Coronary artery (tissue), 2 donors: Measurements from ENCODE around the gene CACNG6.

Source experiments
- DNase-seq: peaks from one replicate; pipeline ENCODE4 v3.0.0-alpha.2; 2017; ENCODE audit warnings: low spot score
- H3K27ac ChIP-seq, 2 donors: fragments of 200-600 bp; sonication (generic); one replicate each; pipeline ENCODE4 v1.5.1; 2016 to 2019
- H3K4me3 ChIP-seq: fragments of 200-600 bp; sonication (generic); 2 replicates; pipeline ENCODE4 v1.5.1; 2016; ENCODE audit warnings: mild to moderate bottlenecking, moderate library complexity
- TF ChIP-seq, protein P1 (sequence below): fragments of 200-600 bp; sonication (generic); IDR thresholded peaks from one replicate; pipeline ENCODE4 v1.5.1; 2019; ENCODE audit warnings: antibody characterized with exemption

Gene CACNG6

DNA sequence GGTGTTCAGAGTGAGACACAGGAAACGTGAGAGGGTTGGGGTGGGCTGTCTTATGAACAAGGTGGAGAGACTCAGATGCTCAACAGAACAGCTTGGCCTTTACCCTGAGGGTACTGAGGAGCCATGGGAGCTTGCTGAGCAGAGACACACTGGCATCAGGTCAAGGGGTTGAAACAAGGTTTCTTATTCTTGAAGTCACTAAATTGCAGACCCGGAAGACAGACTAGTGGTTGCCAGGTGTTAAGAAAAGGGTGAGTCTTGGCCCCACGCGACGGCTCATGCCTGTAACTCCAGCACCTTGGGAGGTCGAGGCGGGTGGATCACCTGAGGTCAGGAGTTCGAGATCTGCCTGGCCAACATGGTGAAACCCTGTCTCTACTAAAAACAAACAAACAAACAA is 22.4 kb downstream of the CACNG6 start:
- no peak overlapping the region for H3K27ac ChIP-seq
- TF ChIP-seq, protein P1, sequence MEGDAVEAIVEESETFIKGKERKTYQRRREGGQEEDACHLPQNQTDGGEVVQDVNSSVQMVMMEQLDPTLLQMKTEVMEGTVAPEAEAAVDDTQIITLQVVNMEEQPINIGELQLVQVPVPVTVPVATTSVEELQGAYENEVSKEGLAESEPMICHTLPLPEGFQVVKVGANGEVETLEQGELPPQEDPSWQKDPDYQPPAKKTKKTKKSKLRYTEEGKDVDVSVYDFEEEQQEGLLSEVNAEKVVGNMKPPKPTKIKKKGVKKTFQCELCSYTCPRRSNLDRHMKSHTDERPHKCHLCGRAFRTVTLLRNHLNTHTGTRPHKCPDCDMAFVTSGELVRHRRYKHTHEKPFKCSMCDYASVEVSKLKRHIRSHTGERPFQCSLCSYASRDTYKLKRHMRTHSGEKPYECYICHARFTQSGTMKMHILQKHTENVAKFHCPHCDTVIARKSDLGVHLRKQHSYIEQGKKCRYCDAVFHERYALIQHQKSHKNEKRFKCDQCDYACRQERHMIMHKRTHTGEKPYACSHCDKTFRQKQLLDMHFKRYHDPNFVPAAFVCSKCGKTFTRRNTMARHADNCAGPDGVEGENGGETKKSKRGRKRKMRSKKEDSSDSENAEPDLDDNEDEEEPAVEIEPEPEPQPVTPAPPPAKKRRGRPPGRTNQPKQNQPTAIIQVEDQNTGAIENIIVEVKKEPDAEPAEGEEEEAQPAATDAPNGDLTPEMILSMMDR: no peak
- no peak overlapping the region for H3K4me3 ChIP-seq
- DNase-seq: no peak

DNA sequence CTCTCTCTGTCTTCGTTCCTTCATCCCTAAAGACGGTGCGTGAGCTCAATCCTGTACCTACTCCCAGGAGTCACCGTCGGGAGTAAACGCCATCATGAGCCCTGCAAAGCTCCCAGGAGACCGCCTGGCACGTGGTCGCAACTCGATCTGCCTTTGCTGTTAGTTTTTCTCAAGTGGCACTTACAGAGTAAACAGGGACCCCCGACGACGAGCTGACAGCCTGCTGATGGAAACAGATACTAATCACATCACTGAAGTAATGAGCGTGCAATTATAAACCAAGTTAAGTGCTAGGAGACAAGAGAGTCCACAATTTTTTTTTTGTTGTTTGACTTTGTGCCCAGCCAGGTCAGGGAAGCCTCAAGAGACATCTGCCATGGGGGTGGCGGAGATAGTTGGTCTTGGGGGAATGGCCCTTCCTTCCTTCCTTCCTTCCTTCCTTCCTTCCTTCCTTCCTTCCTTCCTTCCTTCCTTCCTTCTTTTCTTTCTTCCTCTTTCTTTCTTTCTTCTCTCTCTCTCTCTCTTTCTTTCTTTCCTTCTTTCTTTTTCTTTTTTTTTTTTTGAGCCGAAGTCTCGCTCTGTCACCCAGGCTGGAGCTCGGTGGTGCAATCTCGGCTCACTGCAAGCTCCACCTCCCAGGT is 23.6 kb downstream of the CACNG6 start:
- TF ChIP-seq, protein P1: no peak
- H3K4me3 ChIP-seq: no peak overlapping the region
- no peak for DNase-seq
- no peak overlapping the region for H3K27ac ChIP-seq

DNA sequence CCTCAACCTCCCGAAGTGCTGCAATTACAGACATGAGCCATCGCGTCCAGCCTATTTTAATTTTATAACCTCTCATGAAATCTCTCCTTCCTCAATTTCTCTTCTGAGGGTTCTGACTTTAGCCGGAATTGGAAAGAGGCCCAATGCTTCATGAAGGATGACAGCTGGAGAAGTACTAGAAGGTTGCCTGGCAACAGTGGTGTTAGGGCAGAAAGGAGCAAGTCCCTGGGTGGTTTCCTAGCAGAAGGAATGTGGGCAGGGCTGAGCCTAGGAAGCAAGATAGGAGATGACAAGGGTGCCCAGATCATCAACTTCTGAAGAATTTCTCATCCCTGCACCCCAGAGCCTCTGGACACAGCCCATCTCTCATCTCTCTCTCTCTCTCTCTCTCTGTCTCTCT is 25.8 kb downstream of the CACNG6 start:
- no peak for DNase-seq
- H3K27ac ChIP-seq: no peak overlapping the region
- no peak overlapping the region for H3K4me3 ChIP-seq
- TF ChIP-seq, protein P1: no peak

DNA sequence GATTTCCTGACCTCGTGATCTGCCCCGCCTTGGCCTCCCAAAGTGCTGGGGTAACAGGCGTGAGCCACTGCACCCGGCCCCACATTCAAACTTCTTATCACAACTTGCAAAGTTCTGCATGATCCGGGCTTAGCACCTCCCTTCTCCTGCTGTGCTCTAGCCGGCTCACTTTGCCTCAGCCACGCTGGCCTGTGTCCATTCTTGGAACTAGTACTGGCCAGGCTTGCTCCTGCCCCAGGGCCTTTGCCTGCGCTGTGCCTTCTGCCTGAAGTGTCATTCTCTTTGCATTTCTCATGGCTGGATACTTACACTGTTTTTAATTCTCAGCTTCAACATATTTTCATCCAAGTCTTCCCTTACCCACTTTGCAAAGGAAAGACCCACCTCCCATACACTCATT is 29.9 kb downstream of the CACNG6 start:
- no peak overlapping the region for H3K4me3 ChIP-seq
- TF ChIP-seq, protein P1: no peak
- DNase-seq: no peak
- no peak overlapping the region for H3K27ac ChIP-seq

DNA sequence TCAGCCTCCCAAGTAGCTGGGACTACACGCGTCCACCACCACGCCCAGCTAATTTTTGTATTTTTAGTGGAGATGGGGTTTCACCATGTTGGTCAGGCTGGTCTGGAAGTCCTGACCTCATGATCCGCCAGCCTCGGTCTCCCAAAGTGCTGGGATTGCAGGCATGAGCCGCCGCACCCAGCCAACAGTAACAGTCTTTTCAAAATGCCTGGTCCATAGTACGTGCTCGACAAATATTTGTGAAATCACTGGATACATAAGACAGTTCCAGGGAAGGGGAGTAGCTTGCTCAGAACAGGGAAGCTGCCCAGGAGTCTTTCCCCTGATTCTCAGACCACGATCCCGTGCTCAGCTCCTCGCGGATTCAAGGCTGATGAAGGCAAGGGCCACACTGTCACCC is 30.5 kb downstream of the CACNG6 start:
- no peak for DNase-seq
- no peak overlapping the region for H3K27ac ChIP-seq
- TF ChIP-seq, protein P1: no peak

DNA sequence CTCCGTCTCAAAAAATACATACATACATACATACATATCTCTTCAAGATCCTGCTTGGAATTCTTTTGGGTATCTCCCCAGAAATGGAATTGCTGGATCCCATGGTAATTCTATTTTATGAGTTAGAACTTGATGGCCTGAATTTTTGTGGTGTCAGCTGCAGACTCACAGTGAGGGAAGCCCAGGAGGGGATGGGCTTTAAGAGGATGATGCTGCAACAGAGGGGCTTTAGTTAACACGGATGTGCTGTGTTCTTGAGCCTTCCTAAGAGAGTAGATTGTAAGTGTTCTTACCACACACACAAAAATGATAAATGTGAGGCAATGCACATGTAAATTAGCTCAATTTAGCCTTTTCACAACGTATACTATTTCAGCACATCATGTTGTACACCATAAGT is 31.8 kb downstream of the CACNG6 start:
- H3K4me3 ChIP-seq: no peak overlapping the region
- no peak overlapping the region for H3K27ac ChIP-seq
- TF ChIP-seq, protein P1: no peak
- no peak for DNase-seq

More for the DNA sequence above, 30.5 kb downstream of the CACNG6 start:
- no peak overlapping the region for H3K4me3 ChIP-seq

DNA sequence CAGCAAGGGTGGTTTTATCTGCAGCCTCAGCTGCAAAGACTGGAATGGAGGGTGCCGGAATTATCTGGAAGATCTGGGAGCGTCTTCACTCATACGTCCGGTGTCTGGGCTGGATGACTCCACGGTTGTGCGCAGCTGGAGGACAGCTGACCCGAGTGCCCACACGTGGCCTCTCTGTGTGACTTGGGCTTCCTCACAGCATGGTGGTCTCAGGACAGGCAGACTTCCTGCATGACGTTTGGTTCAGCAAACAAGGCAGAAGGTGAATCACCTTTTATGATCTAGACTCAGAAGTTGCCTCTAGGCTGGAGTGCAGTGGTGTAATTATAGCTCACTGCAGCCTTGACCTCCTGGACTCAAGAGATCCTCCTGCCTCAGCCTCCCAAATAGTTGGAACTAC is 33.2 kb downstream of the CACNG6 start:
- TF ChIP-seq, protein P1: no peak
- DNase-seq: no peak
- Histone ChIP-seq H3K4me3 (no peak overlapping the region), H3K27ac (no peak overlapping the region)
